ENCODE results near the gene ME1.

The ME1 gene

GRCh38 chr6:83417880-83418663 lies 12.8 kb downstream of the ME1 start:
- peak; percentile 33 for DNase-seq (ENCODE audit: low spot score)
- TF ChIP-seq CTCF (IDR thresholded peaks at IDR 0.05; ENCODE audit: extremely low read depth, missing control alignments) = no peak

GRCh38 chr6:83413068-83413467 lies 17.8 kb downstream of the ME1 start:
- no peak for TF ChIP-seq CTCF (IDR thresholded peaks at IDR 0.05; ENCODE audit: extremely low read depth, missing control alignments)
- no peak for DNase-seq (ENCODE audit: low spot score)

- TF ChIP-seq CTCF (IDR thresholded peaks at IDR 0.05; ENCODE audit: extremely low read depth, missing control alignments) = no peak
- DNase-seq (ENCODE audit: low spot score) = no peak
Measured at GRCh38 chr6:83411731-83412130, 19.1 kb downstream of the ME1 start.

- no peak for DNase-seq (ENCODE audit: low spot score)
- TF ChIP-seq CTCF (IDR thresholded peaks at IDR 0.05; ENCODE audit: extremely low read depth, missing control alignments) = no peak
Measured at GRCh38 chr6:83403191-83403590, 27.7 kb downstream of the ME1 start.

- TF ChIP-seq CTCF (IDR thresholded peaks at IDR 0.05; ENCODE audit: extremely low read depth, missing control alignments) = no peak
- DNase-seq (ENCODE audit: low spot score) = no peak
Measured at GRCh38 chr6:83389606-83390005, 41.2 kb downstream of the ME1 start.

GRCh38 chr6:83385473-83385872 lies 45.4 kb downstream of the ME1 start:
- no peak for DNase-seq (ENCODE audit: low spot score)
- no peak for TF ChIP-seq CTCF (IDR thresholded peaks at IDR 0.05; ENCODE audit: extremely low read depth, missing control alignments)

GRCh38 chr6:83384751-83385150 lies 46.1 kb downstream of the ME1 start:
- DNase-seq (ENCODE audit: low spot score) = no peak
- no peak for TF ChIP-seq CTCF (IDR thresholded peaks at IDR 0.05; ENCODE audit: extremely low read depth, missing control alignments)

Measured in GM20000 (cell line).